ENCODE results near the gene PSMB11. TPM values are rescaled to one million over a fixed set of nuclear protein-coding genes. Genes with fewer than 3 reads are reported as not detected.

The PSMB11 gene
- total RNA-seq, 2 donors from 2014 or later, result not detected

DNA sequence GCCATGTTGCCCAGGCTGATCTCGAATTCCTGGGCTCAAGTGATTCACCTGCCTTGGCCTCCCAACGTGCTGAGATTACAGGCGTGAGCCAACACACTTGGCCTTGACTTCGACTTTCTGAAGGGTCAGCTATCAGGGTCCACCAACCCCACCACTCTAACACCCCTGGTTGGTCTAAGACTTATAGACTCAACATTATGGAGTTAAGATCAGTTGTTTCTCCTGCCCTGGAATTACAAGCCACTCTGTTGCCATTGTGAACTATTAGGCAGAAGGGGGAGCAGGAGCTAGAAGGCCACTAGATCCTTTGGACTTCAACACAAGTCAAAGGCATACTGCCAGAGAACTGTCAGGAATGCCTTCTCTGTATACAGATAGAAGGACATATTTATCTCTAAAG lies 1.9 kb upstream of the PSMB11 start:
- no peak overlapping the region for H3K4me3 ChIP-seq
- no peaks in the 10 kb centered on the region for H3K36me3 ChIP-seq
- H3K9me3 ChIP-seq, result no peaks in the 10 kb centered on the region
- no peak for ATAC-seq (ENCODE audit: insufficient number of reproducible peaks, low FRiP score, low read depth)
- DNase-seq (ENCODE audit: low spot score), result no peak
- no peaks in the 10 kb centered on the region for H3K4me1 ChIP-seq (ENCODE audit: control insufficient read depth in 1 of 2, low read depth in 2 of 2)
- no peak overlapping the region for H3K27ac ChIP-seq
- TF ChIP-seq, protein P1, sequence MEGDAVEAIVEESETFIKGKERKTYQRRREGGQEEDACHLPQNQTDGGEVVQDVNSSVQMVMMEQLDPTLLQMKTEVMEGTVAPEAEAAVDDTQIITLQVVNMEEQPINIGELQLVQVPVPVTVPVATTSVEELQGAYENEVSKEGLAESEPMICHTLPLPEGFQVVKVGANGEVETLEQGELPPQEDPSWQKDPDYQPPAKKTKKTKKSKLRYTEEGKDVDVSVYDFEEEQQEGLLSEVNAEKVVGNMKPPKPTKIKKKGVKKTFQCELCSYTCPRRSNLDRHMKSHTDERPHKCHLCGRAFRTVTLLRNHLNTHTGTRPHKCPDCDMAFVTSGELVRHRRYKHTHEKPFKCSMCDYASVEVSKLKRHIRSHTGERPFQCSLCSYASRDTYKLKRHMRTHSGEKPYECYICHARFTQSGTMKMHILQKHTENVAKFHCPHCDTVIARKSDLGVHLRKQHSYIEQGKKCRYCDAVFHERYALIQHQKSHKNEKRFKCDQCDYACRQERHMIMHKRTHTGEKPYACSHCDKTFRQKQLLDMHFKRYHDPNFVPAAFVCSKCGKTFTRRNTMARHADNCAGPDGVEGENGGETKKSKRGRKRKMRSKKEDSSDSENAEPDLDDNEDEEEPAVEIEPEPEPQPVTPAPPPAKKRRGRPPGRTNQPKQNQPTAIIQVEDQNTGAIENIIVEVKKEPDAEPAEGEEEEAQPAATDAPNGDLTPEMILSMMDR (IDR thresholded peaks at IDR 0.05), result no peak
- no peaks in the 10 kb centered on the region for H3K27me3 ChIP-seq (replicated peaks; ENCODE audit: insufficient read depth)

DNA sequence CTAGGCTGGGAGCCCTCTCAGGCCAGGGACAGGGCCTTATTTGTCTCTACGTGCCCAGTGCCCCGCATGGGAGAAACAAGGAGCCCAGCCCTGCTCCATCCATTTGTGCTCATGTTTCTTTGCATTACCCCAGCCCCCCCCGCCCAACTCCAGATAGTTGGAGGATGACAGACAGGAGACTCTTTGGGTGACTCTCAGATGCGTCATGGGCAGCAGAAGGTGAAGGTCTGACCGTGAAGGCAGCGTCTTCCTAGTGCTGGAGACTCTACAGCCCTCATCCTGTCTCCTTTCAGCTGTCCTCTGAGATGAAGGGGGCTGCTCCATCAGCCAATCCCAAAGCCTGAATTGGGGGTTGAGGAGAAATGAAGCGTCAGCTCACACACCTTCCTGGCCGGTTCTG lies 283 bp upstream of the PSMB11 start:
- Histone ChIP-seq H3K36me3 (no peaks in the 10 kb centered on the region), H3K9me3 (no peaks in the 10 kb centered on the region), H3K4me1 (ENCODE audit: control insufficient read depth in 1 of 2, low read depth in 2 of 2) (no peaks in the 10 kb centered on the region), H3K27me3 (replicated peaks; ENCODE audit: insufficient read depth) (no peaks in the 10 kb centered on the region), H3K27ac (no peak overlapping the region), H3K4me3 (no peak overlapping the region)
- ATAC-seq (ENCODE audit: insufficient number of reproducible peaks, low FRiP score, low read depth) (no peak), DNase-seq (ENCODE audit: low spot score) (no peak)
- TF ChIP-seq, protein P1 (IDR thresholded peaks at IDR 0.05), result no peak

DNA sequence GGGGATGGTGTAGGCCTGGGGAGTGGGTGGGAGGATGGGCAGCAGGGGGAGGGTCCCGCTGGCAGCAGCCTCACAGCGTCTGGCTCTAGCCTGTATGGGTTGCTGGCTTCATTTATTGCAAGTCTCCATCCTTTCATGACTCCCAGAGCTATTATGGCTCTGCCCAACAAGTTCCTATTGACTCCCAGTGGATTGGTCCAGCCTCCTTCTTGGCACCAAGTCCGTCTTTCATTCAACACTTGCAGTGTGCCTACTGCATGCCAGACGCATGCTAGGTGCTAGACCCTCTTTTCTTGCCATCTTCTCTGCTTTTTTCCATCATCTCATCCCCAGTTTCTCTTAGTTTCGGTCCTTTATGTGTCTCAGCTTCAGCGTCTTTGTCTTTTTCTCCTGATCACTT lies 1.1 kb downstream of the PSMB11 start:
- Histone ChIP-seq H3K36me3 (no peaks in the 10 kb centered on the region), H3K27me3 (replicated peaks; ENCODE audit: insufficient read depth) (no peaks in the 10 kb centered on the region), H3K9me3 (no peaks in the 10 kb centered on the region), H3K4me1 (ENCODE audit: control insufficient read depth in 1 of 2, low read depth in 2 of 2) (no peaks in the 10 kb centered on the region), H3K4me3 (no peak overlapping the region), H3K27ac (no peak overlapping the region)
- no peak for DNase-seq (ENCODE audit: low spot score)
- no peak for ATAC-seq (ENCODE audit: insufficient number of reproducible peaks, low FRiP score, low read depth)
- TF ChIP-seq, protein P1 (IDR thresholded peaks at IDR 0.05), result no peak

DNA sequence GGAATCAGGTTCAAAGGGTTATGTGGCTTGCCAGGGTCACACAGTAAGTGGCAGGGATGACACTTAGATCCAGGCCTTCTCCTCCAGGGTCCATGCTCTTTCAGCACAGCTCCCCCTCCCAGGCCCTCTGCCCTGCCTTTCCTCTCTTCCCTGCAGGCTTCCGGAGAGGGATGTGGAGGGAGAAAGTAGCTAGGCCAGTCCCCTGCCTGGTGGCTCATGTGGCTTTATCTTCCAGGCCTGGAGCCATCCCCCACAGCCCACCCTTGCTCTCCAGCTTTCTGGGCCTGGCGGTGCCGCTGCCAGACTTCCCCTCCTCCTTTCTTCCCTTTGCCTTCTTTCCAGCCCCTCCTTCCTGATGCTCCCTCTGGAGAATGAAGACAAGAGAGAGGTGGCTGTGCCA lies 1.7 kb downstream of the PSMB11 start:
- no peak for DNase-seq (ENCODE audit: low spot score)
- TF ChIP-seq, protein P1 (IDR thresholded peaks at IDR 0.05), result no peak
- Histone ChIP-seq H3K9me3 (no peaks in the 10 kb centered on the region), H3K4me1 (ENCODE audit: control insufficient read depth in 1 of 2, low read depth in 2 of 2) (no peaks in the 10 kb centered on the region), H3K27me3 (replicated peaks; ENCODE audit: insufficient read depth) (no peaks in the 10 kb centered on the region), H3K4me3 (no peak overlapping the region), H3K36me3 (no peaks in the 10 kb centered on the region), H3K27ac (no peak overlapping the region)
- no peak for ATAC-seq (ENCODE audit: insufficient number of reproducible peaks, low FRiP score, low read depth)

DNA sequence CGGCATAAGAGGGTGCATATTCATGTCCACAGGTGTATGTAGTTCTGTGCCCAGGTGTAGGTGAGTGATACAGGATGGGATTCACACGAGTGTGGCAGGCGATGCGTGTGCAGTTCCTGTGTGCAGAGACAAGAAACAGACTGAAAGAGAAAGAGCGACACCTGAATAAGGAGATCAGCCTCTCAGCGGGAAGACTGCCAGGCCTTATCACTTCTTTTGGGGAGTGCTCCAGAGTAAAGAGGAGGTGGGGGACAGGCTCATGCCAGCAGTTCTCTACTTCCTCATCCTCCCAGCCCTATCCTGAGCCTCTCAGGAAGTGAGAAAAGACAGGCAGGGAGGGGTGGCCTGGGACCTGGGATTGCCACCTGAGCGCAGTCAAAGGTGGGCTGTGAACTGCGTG lies 2.8 kb downstream of the PSMB11 start:
- Histone ChIP-seq H3K27ac (no peak overlapping the region), H3K9me3 (no peaks in the 10 kb centered on the region)
- ATAC-seq (ENCODE audit: insufficient number of reproducible peaks, low FRiP score, low read depth), result no peak

More for the DNA sequence above, 2.8 kb downstream of the PSMB11 start:
- Histone ChIP-seq H3K4me1 (ENCODE audit: control insufficient read depth in 1 of 2, low read depth in 2 of 2) (no peaks in the 10 kb centered on the region), H3K36me3 (no peaks in the 10 kb centered on the region), H3K27me3 (replicated peaks; ENCODE audit: insufficient read depth) (no peaks in the 10 kb centered on the region), H3K4me3 (no peak overlapping the region)
- TF ChIP-seq, protein P1 (IDR thresholded peaks at IDR 0.05), result no peak
- DNase-seq (ENCODE audit: low spot score), result no peak
